Measurements from ENCODE around the gene CNTN5.

The CNTN5 gene

GRCh38 chr11:99682171-99682570 is 661.4 kb downstream of the CNTN5 start:
- H3K9ac ChIP-seq = no peak overlapping the region
- no peaks in the 10 kb centered on the region for H3K9me3 ChIP-seq (replicated peaks in 1 of 11)
- TF ChIP-seq Cebpa-rat (IDR thresholded peaks at IDR 0.05) = no peak
- H3K4me2 ChIP-seq = no peak overlapping the region
- H3K4me3 ChIP-seq = no peak overlapping the region
- no peak overlapping the region for H3K27ac ChIP-seq
- H4K20me1 ChIP-seq = no peaks in the 10 kb centered on the region
- no peaks in the 10 kb centered on the region for H3K4me1 ChIP-seq
- H3K27me3 ChIP-seq = no peaks in the 10 kb centered on the region
- H3K36me3 ChIP-seq = no peaks in the 10 kb centered on the region

GRCh38 chr11:99682646-99683045 is 661.9 kb downstream of the CNTN5 start:
- Histone ChIP-seq H3K4me1 (no peaks in the 10 kb centered on the region), H3K4me3 (no peak overlapping the region), H3K27me3 (no peaks in the 10 kb centered on the region), H4K20me1 (no peaks in the 10 kb centered on the region), H3K4me2 (no peak overlapping the region), H3K9ac (no peak overlapping the region), H3K27ac (no peak overlapping the region), H3K36me3 (no peaks in the 10 kb centered on the region), H3K9me3 (replicated peaks in 1 of 11) (no peaks in the 10 kb centered on the region)
- no peak for TF ChIP-seq Cebpa-rat (IDR thresholded peaks at IDR 0.05)

- Histone ChIP-seq H3K36me3 (no peaks in the 10 kb centered on the region), H3K4me3 (no peak overlapping the region), H3K4me2 (no peak overlapping the region), H3K27me3 (no peaks in the 10 kb centered on the region), H3K27ac (no peak overlapping the region), H4K20me1 (no peaks in the 10 kb centered on the region), H3K4me1 (no peaks in the 10 kb centered on the region), H3K9ac (no peak overlapping the region), H3K9me3 (replicated peaks in 1 of 11) (no peaks in the 10 kb centered on the region)
- TF ChIP-seq Cebpa-rat (IDR thresholded peaks at IDR 0.05) = no peak
Observed at GRCh38 chr11:99683933-99684332, 663.2 kb downstream of the CNTN5 start.

DNA sequence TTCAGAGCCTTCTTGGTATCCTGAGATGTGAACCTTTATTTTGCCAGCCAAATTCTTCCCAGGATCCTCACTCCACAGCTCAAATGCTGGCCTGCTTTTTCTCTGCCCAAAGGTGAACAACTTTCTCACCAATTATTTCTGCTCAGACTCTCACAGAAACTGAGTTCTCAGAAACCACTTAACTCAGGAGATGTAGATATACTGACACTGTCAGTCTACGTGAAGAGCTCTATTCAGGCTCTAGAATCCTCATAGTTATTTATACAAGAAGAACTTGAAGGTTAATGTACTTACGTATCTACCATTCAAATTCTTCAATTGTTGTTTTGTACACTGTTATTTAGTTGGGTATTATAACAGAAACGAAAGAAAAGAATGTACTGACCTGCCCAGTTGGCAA is 666.1 kb downstream of the CNTN5 start:
- Histone ChIP-seq H3K4me1 (no peaks in the 10 kb centered on the region), H3K27me3 (no peaks in the 10 kb centered on the region), H3K4me3 (no peak overlapping the region), H3K36me3 (no peaks in the 10 kb centered on the region), H3K9me3 (replicated peaks in 1 of 11) (0 out of 22 replicates have a peak, but pooled peaks cover 0 to under 1% (median 0%) of the 10 kb centered on the region in 11 experiments), H3K9ac (no peak overlapping the region), H4K20me1 (no peaks in the 10 kb centered on the region), H3K4me2 (no peak overlapping the region), H3K27ac (no peak overlapping the region)
- TF ChIP-seq Cebpa-rat (IDR thresholded peaks at IDR 0.05) = no peak

GRCh38 chr11:99687320-99687719 is 666.6 kb downstream of the CNTN5 start:
- Histone ChIP-seq H3K27me3 (no peaks in the 10 kb centered on the region), H3K9me3 (replicated peaks in 1 of 11) (0 out of 22 replicates have a peak, but pooled peaks cover 0 to 5% (median 0%) of the 10 kb centered on the region in 11 experiments)
- no peak for TF ChIP-seq Cebpa-rat (IDR thresholded peaks at IDR 0.05)

DNA sequence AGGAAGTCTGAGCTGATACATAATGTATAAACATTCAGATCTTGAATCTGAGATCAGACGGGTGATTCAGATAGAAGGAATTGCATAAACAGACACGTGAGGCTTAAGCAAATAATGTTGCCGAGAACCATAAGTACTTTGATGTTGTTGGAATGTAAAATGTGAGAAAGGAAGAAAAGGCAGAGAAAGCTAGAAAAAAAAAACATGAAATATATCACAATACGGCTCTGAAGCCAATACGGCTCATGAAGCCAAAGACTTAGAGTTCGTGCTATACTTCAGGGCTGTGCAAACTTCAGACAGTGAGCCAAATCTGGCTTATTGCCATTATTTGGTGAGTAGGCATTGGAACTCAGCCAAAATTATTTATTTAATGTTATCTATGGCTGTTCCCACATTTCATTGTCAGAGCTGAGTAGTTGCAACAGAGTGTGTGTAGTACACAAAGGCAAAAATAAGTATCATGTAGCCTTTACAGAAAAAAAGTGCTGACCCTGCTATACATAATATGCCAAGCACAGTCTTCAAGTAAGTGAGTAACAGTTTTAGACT is 673.3 kb downstream of the CNTN5 start:
- Histone ChIP-seq H3K4me1 (no peaks in the 10 kb centered on the region), H3K4me2 (no peak overlapping the region), H3K9ac (no peak overlapping the region), H3K27ac (no peak overlapping the region), H3K4me3 (no peak overlapping the region), H3K36me3 (no peaks in the 10 kb centered on the region), H3K9me3 (replicated peaks in 1 of 11) (0 out of 22 replicates have a peak, but pooled peaks cover 0 to 6% (median 0%) of the 10 kb centered on the region in 11 experiments), H3K27me3 (no peaks in the 10 kb centered on the region), H4K20me1 (no peaks in the 10 kb centered on the region)
- TF ChIP-seq Cebpa-rat (IDR thresholded peaks at IDR 0.05) = no peak

More at GRCh38 chr11:99687320-99687719, 666.6 kb downstream of the CNTN5 start:
- H3K4me1 ChIP-seq = no peaks in the 10 kb centered on the region
- H4K20me1 ChIP-seq = no peaks in the 10 kb centered on the region
- no peaks in the 10 kb centered on the region for H3K36me3 ChIP-seq
- no peak overlapping the region for H3K4me3 ChIP-seq
- H3K9ac ChIP-seq = no peak overlapping the region
- no peak overlapping the region for H3K27ac ChIP-seq
- H3K4me2 ChIP-seq = no peak overlapping the region

- no peak for TF ChIP-seq Cebpa-rat (IDR thresholded peaks at IDR 0.05)
- 0 out of 22 replicates have a peak, but pooled peaks cover 0 to 6% (median 0%) of the 10 kb centered on the region in 11 experiments for H3K9me3 ChIP-seq (replicated peaks in 1 of 11)
- H3K36me3 ChIP-seq = no peaks in the 10 kb centered on the region
- H3K4me2 ChIP-seq = no peak overlapping the region
- no peak overlapping the region for H3K9ac ChIP-seq
- no peaks in the 10 kb centered on the region for H3K4me1 ChIP-seq
- H3K4me3 ChIP-seq = no peak overlapping the region
- H3K27ac ChIP-seq = no peak overlapping the region
- no peaks in the 10 kb centered on the region for H4K20me1 ChIP-seq
- no peaks in the 10 kb centered on the region for H3K27me3 ChIP-seq
Observed at GRCh38 chr11:99695106-99695505, 674.4 kb downstream of the CNTN5 start.

GRCh38 chr11:99706848-99707247 is 686.1 kb downstream of the CNTN5 start:
- H3K9ac ChIP-seq = no peak overlapping the region
- H3K36me3 ChIP-seq = no peaks in the 10 kb centered on the region
- H3K27me3 ChIP-seq = no peaks in the 10 kb centered on the region
- H3K4me2 ChIP-seq = no peak overlapping the region
- H4K20me1 ChIP-seq = no peaks in the 10 kb centered on the region
- no peak overlapping the region for H3K27ac ChIP-seq
- H3K9me3 ChIP-seq (replicated peaks in 1 of 11) = no peaks in the 10 kb centered on the region
- TF ChIP-seq Cebpa-rat (IDR thresholded peaks at IDR 0.05) = no peak
- no peak overlapping the region for H3K4me3 ChIP-seq
- H3K4me1 ChIP-seq = 0 out of 20 replicates have a peak, but pooled peaks cover 0 to 5% (median 0%) of the 10 kb centered on the region in 10 experiments

- TF ChIP-seq Cebpa-rat (IDR thresholded peaks at IDR 0.05) = no peak
- H3K27me3 ChIP-seq = no peaks in the 10 kb centered on the region
Observed at GRCh38 chr11:99708928-99709672, 688.4 kb downstream of the CNTN5 start.

More at GRCh38 chr11:99708928-99709672, 688.4 kb downstream of the CNTN5 start:
- Histone ChIP-seq H3K9ac (no peak overlapping the region), H3K9me3 (replicated peaks in 1 of 11) (0 out of 22 replicates have a peak, but pooled peaks cover 0 to 6% (median 0%) of the 10 kb centered on the region in 11 experiments), H4K20me1 (no peaks in the 10 kb centered on the region), H3K36me3 (no peaks in the 10 kb centered on the region), H3K4me2 (no peak overlapping the region), H3K27ac (no peak overlapping the region), H3K4me1 (0 out of 20 replicates have a peak, but pooled peaks cover 0 to 5% (median 0%) of the 10 kb centered on the region in 10 experiments), H3K4me3 (no peak overlapping the region)
